GM18502 (cell line): ENCODE data around the gene ITGB3BP.
"Not testable (repeated sequence)": the region's sequence is repeated elsewhere in the genome, so short reads cannot be mapped to it uniquely, and the experiment has no call there.

Experiments used
- ATAC-seq: cut with Tn5 transposase; IDR thresholded peaks from one replicate; pipeline ENCODE4 v1.9.1; 2021; ENCODE audit warnings: mild to moderate bottlenecking; ENCODE audit not compliant: unreplicated experiment, poor library complexity

ITGB3BP gene

GRCh38 chr1:63522891-63523728, at the start of gene ITGB3BP, which contains the start of gene EFCAB7:
Gene ITGB3BP, minus strand, starts transcription at chr1:63523225. Its CDS starts 92 bp downstream, at chr1:63523133.
Gene EFCAB7, plus strand, starts transcription at chr1:63523525. Its CDS starts 2,048 bp downstream, at chr1:63525573.
- peak; percentile 91 for ATAC-seq

- ATAC-seq: not testable (repeated sequence)
Measured at GRCh38 chr1:63572686-63573085, 49.7 kb upstream of the ITGB3BP start.

- ATAC-seq: no peak
Measured at GRCh38 chr1:63569640-63570316, 46.8 kb upstream of the ITGB3BP start.

- ATAC-seq: no peak
Measured at GRCh38 chr1:63569068-63569467, 46.0 kb upstream of the ITGB3BP start.

- ATAC-seq: no peak
Measured at GRCh38 chr1:63563745-63564144, 40.7 kb upstream of the ITGB3BP start.

GRCh38 chr1:63559357-63559756, 36.3 kb upstream of the ITGB3BP start:
- ATAC-seq: no peak

GRCh38 chr1:63557365-63557987, 34.5 kb upstream of the ITGB3BP start:
- ATAC-seq: no peak

- ATAC-seq: no peak
Measured at GRCh38 chr1:63555480-63555879, 32.5 kb upstream of the ITGB3BP start.

GRCh38 chr1:63548877-63549276, 25.9 kb upstream of the ITGB3BP start:
- no peak for ATAC-seq

GRCh38 chr1:63548303-63548702, 25.3 kb upstream of the ITGB3BP start:
- no peak for ATAC-seq

- ATAC-seq: no peak
Measured at GRCh38 chr1:63547621-63548294, 24.7 kb upstream of the ITGB3BP start.

- no peak for ATAC-seq
Measured at GRCh38 chr1:63545780-63546179, 22.8 kb upstream of the ITGB3BP start.

GRCh38 chr1:63537940-63538339, 14.9 kb upstream of the ITGB3BP start:
- ATAC-seq: no peak

- no peak for ATAC-seq
Measured at GRCh38 chr1:63537006-63537405, 14.0 kb upstream of the ITGB3BP start.

- no peak for ATAC-seq
Measured at GRCh38 chr1:63534406-63534805, 11.4 kb upstream of the ITGB3BP start.

GRCh38 chr1:63533931-63534330, 10.9 kb upstream of the ITGB3BP start:
- no peak for ATAC-seq

GRCh38 chr1:63532727-63533126, 9.7 kb upstream of the ITGB3BP start:
- ATAC-seq: no peak

GRCh38 chr1:63524201-63524600, 1.2 kb upstream of the ITGB3BP start:
- no peak for ATAC-seq

- ATAC-seq: peak; percentile 18
Measured at GRCh38 chr1:63523738-63524137, 713 bp upstream of the ITGB3BP start.

- ATAC-seq: no peak
Measured at GRCh38 chr1:63516629-63517028, 6.4 kb downstream of the ITGB3BP start.

GRCh38 chr1:63512584-63512983, 10.4 kb downstream of the ITGB3BP start:
- ATAC-seq: no peak
